Testis (tissue), 2 donors: ENCODE measurements around the gene GRID2.

Experiments used
- CTCF ChIP-seq, 3 experiments: fragments of 450-650 bp in 2 of 3; fragments of 200-600 bp in 1 of 3; sonication (generic) in 1 of 3; IDR thresholded peaks; one replicate each; pipeline ENCODE4 v1.5.1; 2016 to 2019; ENCODE audit warnings: antibody characterized with exemption in 3 of 3, mild to moderate bottlenecking in 2 of 3, moderate library complexity in 1 of 3
- POLR2A ChIP-seq: fragments of 450-650 bp; IDR thresholded peaks from one replicate; pipeline ENCODE4 v1.6.1; 2017; ENCODE audit warnings: antibody characterized with exemption, mild to moderate bottlenecking, moderate library complexity

- TF ChIP-seq CTCF (IDR thresholded peaks at IDR 0.05) (no peak), POLR2A (no peak)
Measured at GRCh38 chr4:92789741-92790140, 486.0 kb downstream of the GRID2 start.
